B cell (primary cell): ENCODE measurements around the gene RAB8A. TPM values are rescaled to one million over a fixed set of nuclear protein-coding genes. Genes with fewer than 3 reads are reported as not detected.
A peak's percentile ranks its signal among the peaks of the same experiment; 100 is the strongest.

ENCODE experiments used
- ATAC-seq: fragments of 200-7000 bp; cut with Tn5 transposase; one replicate; pipeline ENCODE4 v1.10.0; 2021; ENCODE audit warnings: low read depth, mild to moderate bottlenecking, moderate number of reproducible peaks, moderate library complexity
- CTCF ChIA-PET: fragments of 350-600 bp; sonication (Branson Sonifier 250); formaldehyde crosslinking; loops from one replicate; lab custom pipeline; 2021; ENCODE audit warnings: antibody characterized with exemption, inconsistent platforms; lab: Charles Lee
- POLR2A ChIA-PET: fragments of 350-600 bp; sonication (Branson Sonifier 250); formaldehyde crosslinking; loops from one replicate; lab custom pipeline; 2021; ENCODE audit warnings: antibody characterized with exemption; lab: Charles Lee
- DNase-seq: peaks from one replicate; pipeline ENCODE4 v3.0.0; 2013
- H2AFZ ChIP-seq: 2 replicates; pipeline ENCODE4 v1.6.1; 2012; ENCODE audit warnings: mild to moderate bottlenecking, low read depth, low read length; ENCODE audit not compliant: insufficient read depth, poor library complexity, severe bottlenecking
- H3K27ac ChIP-seq, 2 donors: 1 replicate in 1 of 2; 2 replicates in 1 of 2; pipeline ENCODE4 v1.5.1; 2012 to 2013; ENCODE audit warnings: low read length in 2 of 2, mild to moderate bottlenecking in 2 of 2, moderate library complexity in 1 of 2
- H3K27me3 ChIP-seq, 4 experiments: fragments of 200-600 bp in 1 of 4; sonication (generic) in 1 of 4; replicated peaks in 1 of 4; 1 replicate in 2 of 4; 2 replicates in 2 of 4; pipeline versions ENCODE4 v1.6.1 to v1.7.0; 2013 to 2016; ENCODE audit warnings: low read length in 3 of 4, mild to moderate bottlenecking in 2 of 4, mixed read lengths in 1 of 4, moderate library complexity in 1 of 4; ENCODE audit not compliant: insufficient read depth in 4 of 4, control insufficient read depth in 3 of 4; ENCODE audit errors: control extremely low read depth in 1 of 4
- H3K36me3 ChIP-seq, 2 experiments: replicated peaks in 1 of 2; 1 replicate in 1 of 2; 2 replicates in 1 of 2; pipeline versions ENCODE4 v1.6.1 to v1.7.1; 2013; ENCODE audit warnings: low read length in 1 of 2; ENCODE audit not compliant: insufficient read depth in 2 of 2, control insufficient read depth in 1 of 2; ENCODE audit errors: control extremely low read depth in 1 of 2, extremely low read depth in 1 of 2
- H3K4me1 ChIP-seq, 2 donors: fragments of 200-600 bp in 1 of 2; sonication (generic) in 1 of 2; 1 replicate in 1 of 2; 2 replicates in 1 of 2; pipeline versions ENCODE4 v1.5.1 to v1.6.1; 2013 to 2017; ENCODE audit warnings: low read length in 2 of 2; ENCODE audit not compliant: control insufficient read depth in 2 of 2, insufficient read depth in 2 of 2
- H3K4me2 ChIP-seq: replicated peaks from 2 replicates; pipeline ENCODE3; 2012; ENCODE audit warnings: mild to moderate bottlenecking, low read depth, low read length; ENCODE audit not compliant: poor library complexity, severe bottlenecking
- H3K4me3 ChIP-seq, 5 experiments: fragments of 200-600 bp in 1 of 5; sonication (generic) in 1 of 5; 1 replicate in 3 of 5; 2 replicates in 2 of 5; pipeline versions ENCODE4 v1.5.1 to v1.7.0; 2011 to 2016; ENCODE audit warnings: low read length in 4 of 5, mild to moderate bottlenecking in 4 of 5, low read depth in 2 of 5, control low read depth in 1 of 5, moderate library complexity in 1 of 5; ENCODE audit not compliant: insufficient read depth in 1 of 5; ENCODE audit errors: control extremely low read depth in 1 of 5, extremely low read depth in 1 of 5
- H3K79me2 ChIP-seq: fragments of 200-600 bp; sonication (generic); one replicate; pipeline ENCODE4 v1.6.0; 2016; ENCODE audit warnings: low read length; ENCODE audit not compliant: control insufficient read depth, insufficient read depth
- H3K9ac ChIP-seq: fragments of 200-600 bp; sonication (generic); 2 replicates; pipeline ENCODE4 v1.6.1; 2017; ENCODE audit warnings: mild to moderate bottlenecking, low read length, moderate library complexity
- H3K9me3 ChIP-seq, 3 donors: one replicate each; pipeline versions ENCODE4 v1.6.1 to v1.7.1; 2013; ENCODE audit warnings: low read length in 2 of 3; ENCODE audit not compliant: control insufficient read depth in 2 of 3, insufficient read depth in 1 of 3; ENCODE audit errors: control extremely low read depth in 1 of 3
- H4K20me1 ChIP-seq: 2 replicates; pipeline ENCODE4 v1.6.0; 2012; ENCODE audit warnings: mild to moderate bottlenecking, low read length; ENCODE audit not compliant: insufficient read depth, control insufficient read depth, poor library complexity, severe bottlenecking
- H3K27ac Mint-ChIP-seq: one replicate; pipeline ENCODE4 v1.8.0; 2021; ENCODE audit warnings: mixed read lengths
- H3K27me3 Mint-ChIP-seq: one replicate; pipeline ENCODE4 v1.8.0; 2021; ENCODE audit warnings: mixed read lengths
- H3K4me1 Mint-ChIP-seq: one replicate; pipeline ENCODE4 v1.8.0; 2021; ENCODE audit warnings: mixed read lengths
- H3K4me3 Mint-ChIP-seq: one replicate; pipeline ENCODE4 v1.8.0; 2021; ENCODE audit warnings: mixed read lengths
- H3K9me3 Mint-ChIP-seq: one replicate; pipeline ENCODE4 v1.8.0; 2022; ENCODE audit warnings: mixed read lengths; ENCODE audit not compliant: insufficient read depth
- EZH2 ChIP-seq: IDR thresholded peaks from 2 replicates; pipeline ENCODE4 v1.6.1; 2012; ENCODE audit warnings: borderline replicate concordance, low read depth, mild to moderate bottlenecking, moderate library complexity, low read length; ENCODE audit not compliant: insufficient read depth, poor library complexity, severe bottlenecking
- WGBS: methylation state at CpG from one replicate; pipeline ENCODE4 v1.1.5; 2013; ENCODE audit warnings: missing lambda C conversion rate; ENCODE audit not compliant: insufficient coverage; 5-methylcytosine and 5-hydroxymethylcytosine counted together
- intact Hi-C: fragments of 100-400 bp; cut with micrococcal nuclease; formaldehyde crosslinking; loops from one replicate; pipeline ENCODE4 v1.10.0; 2022
- polyA plus RNA-seq: library from polyadenylated mRNA; depleted of rRNA; stranded (reverse); fragments of >200 nt; gene quantifications from 2 replicates; pipeline ENCODE4 v1.2.3, GENCODE V29; 2012
- total RNA-seq, 2 donors: library from RNA; stranded (reverse); fragments of 120-200 nt in 1 of 2; gene quantifications; 1 replicate in 1 of 2; 2 replicates in 1 of 2; pipeline versions ENCODE4 v1.2.3 to v1.2.4, GENCODE V29; 2013 to 2022
- TF ChIP-seq, protein P1 (sequence below): fragments of 200-600 bp; IDR thresholded peaks from one replicate; pipeline ENCODE4 v1.8.0; 2022; ENCODE audit warnings: antibody characterized with exemption, mild to moderate bottlenecking

Gene RAB8A
- total and polyA plus RNA-seq, 2 donors (not counting 1 experiment from before 2014, with no cell fraction given), result 65.5 to 117 TPM

DNA sequence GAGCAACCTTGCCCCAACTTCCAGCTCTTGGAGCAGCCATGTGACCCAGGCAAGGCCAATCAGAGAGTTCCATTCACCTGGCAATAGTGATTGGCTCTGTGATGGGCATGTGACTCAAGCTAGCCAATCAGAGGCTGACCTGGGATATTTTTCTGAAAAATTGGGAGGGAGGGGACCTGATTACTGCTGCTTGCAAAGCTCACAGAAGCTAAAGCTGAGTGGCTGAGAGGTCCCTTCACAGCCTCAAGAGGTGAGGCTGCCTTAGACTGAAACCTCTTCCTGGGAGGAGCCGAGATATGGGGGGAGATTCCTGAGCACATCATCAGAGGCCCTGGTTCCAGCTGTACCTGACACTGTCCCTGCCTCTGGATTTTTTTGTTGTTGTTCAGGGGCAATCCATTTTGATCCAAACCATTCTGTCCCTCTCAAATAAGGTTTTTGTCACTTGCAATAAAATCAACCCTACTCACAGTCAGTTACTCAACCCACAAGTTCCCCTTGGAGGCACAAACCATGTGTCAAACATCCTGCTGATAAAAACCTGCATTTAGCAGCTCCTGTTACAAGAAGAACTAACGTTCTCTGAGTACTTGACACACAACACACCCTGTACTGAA, 56.9 kb downstream of the RAB8A start:
- no CpG with 5 or more reads among the region's 2 CpGs for WGBS
- Histone ChIP-seq H3K4me3 (peak overlapping the region in 1 of 5 experiments; percentile 13), H3K4me2 (peak overlapping the region; percentile 29), H3K36me3 (no peaks in the 10 kb centered on the region), H3K27ac (peak overlapping the region in 1 of 2 donors; percentile 32), H3K4me1 (peaks cover 15 to 28% of the 10 kb centered on the region in 2 donors), H3K9ac (no peak overlapping the region), H4K20me1 (no peaks in the 10 kb centered on the region), H3K79me2 (no peaks in the 10 kb centered on the region), H3K27me3 (no peaks in the 10 kb centered on the region), H3K9me3 (peaks cover 0 to 7% (median 3%) of the 10 kb centered on the region in 3 donors), H2AFZ (no peak overlapping the region)
- Mint-ChIP-seq H3K4me1 (peaks cover 15% of the 10 kb centered on the region), H3K27ac (peak overlapping the region; percentile 46), H3K4me3 (peak overlapping the region; percentile 19), H3K9me3 (no peaks in the 10 kb centered on the region), H3K27me3 (no peaks in the 10 kb centered on the region)
- DNase-seq, result no peak
- intact Hi-C loops, result no loop called here
- TF ChIP-seq, protein P1, sequence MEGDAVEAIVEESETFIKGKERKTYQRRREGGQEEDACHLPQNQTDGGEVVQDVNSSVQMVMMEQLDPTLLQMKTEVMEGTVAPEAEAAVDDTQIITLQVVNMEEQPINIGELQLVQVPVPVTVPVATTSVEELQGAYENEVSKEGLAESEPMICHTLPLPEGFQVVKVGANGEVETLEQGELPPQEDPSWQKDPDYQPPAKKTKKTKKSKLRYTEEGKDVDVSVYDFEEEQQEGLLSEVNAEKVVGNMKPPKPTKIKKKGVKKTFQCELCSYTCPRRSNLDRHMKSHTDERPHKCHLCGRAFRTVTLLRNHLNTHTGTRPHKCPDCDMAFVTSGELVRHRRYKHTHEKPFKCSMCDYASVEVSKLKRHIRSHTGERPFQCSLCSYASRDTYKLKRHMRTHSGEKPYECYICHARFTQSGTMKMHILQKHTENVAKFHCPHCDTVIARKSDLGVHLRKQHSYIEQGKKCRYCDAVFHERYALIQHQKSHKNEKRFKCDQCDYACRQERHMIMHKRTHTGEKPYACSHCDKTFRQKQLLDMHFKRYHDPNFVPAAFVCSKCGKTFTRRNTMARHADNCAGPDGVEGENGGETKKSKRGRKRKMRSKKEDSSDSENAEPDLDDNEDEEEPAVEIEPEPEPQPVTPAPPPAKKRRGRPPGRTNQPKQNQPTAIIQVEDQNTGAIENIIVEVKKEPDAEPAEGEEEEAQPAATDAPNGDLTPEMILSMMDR, result no peak
- no peak for TF ChIP-seq EZH2
- CTCF ChIA-PET, result interaction anchor here (0.8 to 1.3 kb wide), 7 partner anchors 10 to 249 kb away, joined by 3 to 4 read pairs (median 3); no protein-coding TSS in a partner anchor
- POLR2A ChIA-PET, result interaction anchor here (1.0 to 1.2 kb wide), 2 partner anchors 23 to 24 kb away, joined by 4 read pairs; no protein-coding TSS in a partner anchor
- no peak for ATAC-seq

DNA sequence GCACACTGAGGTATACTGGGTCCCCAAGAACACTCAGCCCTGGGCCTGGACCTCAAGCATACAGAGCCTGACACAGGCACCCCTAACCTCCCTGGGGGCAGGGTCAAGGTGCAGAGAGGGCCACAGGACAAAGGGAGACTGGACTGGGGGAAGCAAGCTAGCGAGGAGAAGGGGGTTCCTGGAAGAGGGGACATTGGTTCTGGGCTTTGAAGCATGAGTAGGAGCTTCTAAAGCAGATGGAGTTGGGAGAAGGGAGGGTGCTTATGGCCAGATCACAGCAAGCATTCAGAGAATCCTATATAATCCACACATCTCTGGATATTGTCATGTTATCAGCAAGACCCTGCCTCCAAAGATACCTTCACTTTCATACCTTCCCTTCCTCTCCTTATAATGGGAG, 58.4 kb downstream of the RAB8A start:
- peaks cover 15% of the 10 kb centered on the region for H3K4me1 Mint-ChIP-seq
- no peaks in the 10 kb centered on the region for H3K27me3 Mint-ChIP-seq
- ChIA-PET CTCF (interaction anchor here (1.0 to 1.5 kb wide), 3 partner anchors 12 to 52 kb away, joined by 3 to 6 read pairs (median 5); no protein-coding TSS in a partner anchor), POLR2A (interaction anchor here (0.9 kb wide), 1 partner anchor 13 kb away, joined by 3 read pairs; no protein-coding TSS in a partner anchor)
- H3K9me3 ChIP-seq, result peaks cover 0 to 11% (median 3%) of the 10 kb centered on the region in 3 donors
- no peak overlapping the region for H3K4me3 ChIP-seq
- H3K9me3 Mint-ChIP-seq, result no peaks in the 10 kb centered on the region
- no peak for DNase-seq
- H3K27me3 ChIP-seq, result no peaks in the 10 kb centered on the region
- no peak overlapping the region for H2AFZ ChIP-seq
- H3K4me3 Mint-ChIP-seq, result no peak overlapping the region
- WGBS, result 100% methylated on average over 1 of the region's 1 CpG
- no peaks in the 10 kb centered on the region for H3K79me2 ChIP-seq
- H3K9ac ChIP-seq, result no peak overlapping the region
- H3K4me1 ChIP-seq, result peaks cover 15 to 28% of the 10 kb centered on the region in 2 donors
- H4K20me1 ChIP-seq, result no peaks in the 10 kb centered on the region
- H3K27ac ChIP-seq, result no peak overlapping the region
- H3K4me2 ChIP-seq, result no peak overlapping the region
- intact Hi-C loops, result no loop called here
- TF ChIP-seq EZH2, result no peak
- TF ChIP-seq, protein P1, result no peak
- ATAC-seq, result no peak
- no peak overlapping the region for H3K27ac Mint-ChIP-seq
- no peaks in the 10 kb centered on the region for H3K36me3 ChIP-seq
